ENCODE measurements around the gene OR2F2. TPM values are rescaled to one million over a fixed set of nuclear protein-coding genes. Genes with fewer than 3 reads are reported as not detected.

OR2F2 gene
- total and polyA plus RNA-seq, 7 experiments from 2014 or later, result not detected

- H3K27me3 ChIP-seq (ENCODE audit: control insufficient read depth in 2 of 2, insufficient read depth in 2 of 2, low read length in 2 of 2), result no peaks in the 10 kb centered on the region
- ChIA-PET POLR2A (no interaction called here), CTCF (no interaction called here)
- intact Hi-C loops (cut with micrococcal nuclease), result no loop called here
- no peaks in the 10 kb centered on the region for H3K4me1 ChIP-seq (ENCODE audit: control insufficient read depth in 2 of 2, insufficient read depth in 2 of 2, low read length in 2 of 2)
- H3K9me3 Mint-ChIP-seq, result peaks cover 0 to 27% (median 11%) of the 10 kb centered on the region in 11 donors
- no peak overlapping the region for H3K27ac Mint-ChIP-seq
- ATAC-seq, result no peak
- no peak overlapping the region for H3K4me3 ChIP-seq (ENCODE audit: low read length)
- peaks cover 0 to 24% (median 6%) of the 10 kb centered on the region in 5 donors for H3K27me3 Mint-ChIP-seq
- peaks cover 0 to 8% (median 0%) of the 10 kb centered on the region in 7 donors for H3K4me1 Mint-ChIP-seq
- H3K4me3 Mint-ChIP-seq, result no peak overlapping the region
- no peak for DNase-seq
- peaks cover 0 to 4% (median 0%) of the 10 kb centered on the region in 3 experiments for H3K9me3 ChIP-seq (ENCODE audit: control insufficient read depth in 2 of 3, low read length in 3 of 3)
- H3K27ac ChIP-seq (ENCODE audit: low read depth, low read length), result no peak overlapping the region
- H3K36me3 Mint-ChIP-seq, result peaks cover 0 to 6% (median 5%) of the 10 kb centered on the region in 5 donors
- no peaks in the 10 kb centered on the region for H3K36me3 ChIP-seq (ENCODE audit: control insufficient read depth in 2 of 3, insufficient read depth in 3 of 3, low read length in 3 of 3)
These were observed 3.3 kb upstream of the OR2F2 start for GRCh38 chr7:143931739-143932138.

- H3K27me3 Mint-ChIP-seq, result peaks cover 0 to 28% (median 0%) of the 10 kb centered on the region in 5 donors
- no peak overlapping the region for H3K27ac Mint-ChIP-seq
- H3K27me3 ChIP-seq (ENCODE audit: control insufficient read depth in 2 of 2, insufficient read depth in 2 of 2, low read length in 2 of 2), result no peaks in the 10 kb centered on the region
- H3K36me3 Mint-ChIP-seq, result peaks cover 0 to 6% (median 5%) of the 10 kb centered on the region in 5 donors
- H3K9me3 Mint-ChIP-seq, result peaks cover 0 to 27% (median 11%) of the 10 kb centered on the region in 11 donors
- H3K9me3 ChIP-seq (ENCODE audit: control insufficient read depth in 2 of 3, low read length in 3 of 3), result peaks cover 0 to 4% (median 0%) of the 10 kb centered on the region in 3 experiments
- no peak overlapping the region for H3K27ac ChIP-seq (ENCODE audit: low read depth, low read length)
- H3K4me1 ChIP-seq (ENCODE audit: control insufficient read depth in 2 of 2, insufficient read depth in 2 of 2, low read length in 2 of 2), result no peaks in the 10 kb centered on the region
- peaks cover 0 to 8% (median 0%) of the 10 kb centered on the region in 7 donors for H3K4me1 Mint-ChIP-seq
- no peak overlapping the region for H3K4me3 ChIP-seq (ENCODE audit: low read length)
- intact Hi-C loops (cut with micrococcal nuclease), result no loop called here
- DNase-seq, result no peak
- no peak for ATAC-seq
- H3K4me3 Mint-ChIP-seq, result no peak overlapping the region
- no peaks in the 10 kb centered on the region for H3K36me3 ChIP-seq (ENCODE audit: control insufficient read depth in 2 of 3, insufficient read depth in 3 of 3, low read length in 3 of 3)
- ChIA-PET CTCF (no interaction called here), POLR2A (no interaction called here)
These were observed 1.3 kb downstream of the OR2F2 start for GRCh38 chr7:143936087-143937009.

GRCh38 chr7:143938379-143939243 lies 3.6 kb downstream of the OR2F2 start:
- intact Hi-C loops (cut with micrococcal nuclease), result no loop called here

GRCh38 chr7:143945423-143945822 lies 10.4 kb downstream of the OR2F2 start:
- Histone ChIP-seq H3K4me1 (ENCODE audit: control insufficient read depth in 2 of 2, insufficient read depth in 2 of 2, low read length in 2 of 2) (no peaks in the 10 kb centered on the region), H3K36me3 (ENCODE audit: control insufficient read depth in 2 of 3, insufficient read depth in 3 of 3, low read length in 3 of 3) (no peaks in the 10 kb centered on the region), H3K27ac (ENCODE audit: low read depth, low read length) (no peak overlapping the region), H3K9me3 (ENCODE audit: control insufficient read depth in 2 of 3, low read length in 3 of 3) (no peaks in the 10 kb centered on the region), H3K27me3 (ENCODE audit: control insufficient read depth in 2 of 2, insufficient read depth in 2 of 2, low read length in 2 of 2) (no peaks in the 10 kb centered on the region), H3K4me3 (ENCODE audit: low read length) (no peak overlapping the region)
- peaks cover 0 to 8% (median 0%) of the 10 kb centered on the region in 5 donors for H3K36me3 Mint-ChIP-seq
- H3K4me3 Mint-ChIP-seq, result no peak overlapping the region
- no peak overlapping the region for H3K27ac Mint-ChIP-seq
- ATAC-seq, result no peak
- no peak for DNase-seq
- peaks cover 29 to 53% (median 32%) of the 10 kb centered on the region in 5 donors for H3K27me3 Mint-ChIP-seq
- ChIA-PET POLR2A (no interaction called here), CTCF (no interaction called here)
- H3K4me1 Mint-ChIP-seq, result no peaks in the 10 kb centered on the region
- intact Hi-C loops (cut with micrococcal nuclease), result no loop called here
- peaks cover 0 to 2% (median 0%) of the 10 kb centered on the region in 11 donors for H3K9me3 Mint-ChIP-seq

More at GRCh38 chr7:143938379-143939243, 3.6 kb downstream of the OR2F2 start:
- Histone ChIP-seq H3K27me3 (ENCODE audit: control insufficient read depth in 2 of 2, insufficient read depth in 2 of 2, low read length in 2 of 2) (no peaks in the 10 kb centered on the region), H3K36me3 (ENCODE audit: control insufficient read depth in 2 of 3, insufficient read depth in 3 of 3, low read length in 3 of 3) (no peaks in the 10 kb centered on the region), H3K9me3 (ENCODE audit: control insufficient read depth in 2 of 3, low read length in 3 of 3) (no peaks in the 10 kb centered on the region), H3K4me3 (ENCODE audit: low read length) (no peak overlapping the region), H3K27ac (ENCODE audit: low read depth, low read length) (no peak overlapping the region), H3K4me1 (ENCODE audit: control insufficient read depth in 2 of 2, insufficient read depth in 2 of 2, low read length in 2 of 2) (no peaks in the 10 kb centered on the region)
- Mint-ChIP-seq H3K27ac (no peak overlapping the region), H3K4me1 (no peaks in the 10 kb centered on the region), H3K9me3 (peaks cover 0 to 17% (median 3%) of the 10 kb centered on the region in 11 donors), H3K4me3 (no peak overlapping the region), H3K27me3 (peaks cover 5 to 31% (median 9%) of the 10 kb centered on the region in 5 donors), H3K36me3 (no peaks in the 10 kb centered on the region)
- no peak for DNase-seq
- POLR2A ChIA-PET, result no interaction called here
- CTCF ChIA-PET, result no interaction called here
- no peak for ATAC-seq

- H3K4me1 Mint-ChIP-seq, result no peaks in the 10 kb centered on the region
- Histone ChIP-seq H3K27me3 (ENCODE audit: control insufficient read depth in 2 of 2, insufficient read depth in 2 of 2, low read length in 2 of 2) (no peaks in the 10 kb centered on the region), H3K27ac (ENCODE audit: low read depth, low read length) (no peak overlapping the region), H3K4me1 (ENCODE audit: control insufficient read depth in 2 of 2, insufficient read depth in 2 of 2, low read length in 2 of 2) (no peaks in the 10 kb centered on the region), H3K9me3 (ENCODE audit: control insufficient read depth in 2 of 3, low read length in 3 of 3) (no peaks in the 10 kb centered on the region), H3K36me3 (ENCODE audit: control insufficient read depth in 2 of 3, insufficient read depth in 3 of 3, low read length in 3 of 3) (no peaks in the 10 kb centered on the region), H3K4me3 (ENCODE audit: low read length) (no peak overlapping the region)
- no peak for DNase-seq
- ChIA-PET CTCF (no interaction called here), POLR2A (no interaction called here)
- peaks cover 0 to 8% (median 0%) of the 10 kb centered on the region in 5 donors for H3K36me3 Mint-ChIP-seq
- no peak for ATAC-seq
- no peak overlapping the region for H3K27ac Mint-ChIP-seq
- no peak overlapping the region for H3K4me3 Mint-ChIP-seq
- intact Hi-C loops (cut with micrococcal nuclease), result no loop called here
- peaks cover 25 to 46% (median 31%) of the 10 kb centered on the region in 5 donors for H3K27me3 Mint-ChIP-seq
- H3K9me3 Mint-ChIP-seq, result peaks cover 0 to 2% (median 0%) of the 10 kb centered on the region in 11 donors
These were observed 12.1 kb downstream of the OR2F2 start for GRCh38 chr7:143947111-143947510.

DNA sequence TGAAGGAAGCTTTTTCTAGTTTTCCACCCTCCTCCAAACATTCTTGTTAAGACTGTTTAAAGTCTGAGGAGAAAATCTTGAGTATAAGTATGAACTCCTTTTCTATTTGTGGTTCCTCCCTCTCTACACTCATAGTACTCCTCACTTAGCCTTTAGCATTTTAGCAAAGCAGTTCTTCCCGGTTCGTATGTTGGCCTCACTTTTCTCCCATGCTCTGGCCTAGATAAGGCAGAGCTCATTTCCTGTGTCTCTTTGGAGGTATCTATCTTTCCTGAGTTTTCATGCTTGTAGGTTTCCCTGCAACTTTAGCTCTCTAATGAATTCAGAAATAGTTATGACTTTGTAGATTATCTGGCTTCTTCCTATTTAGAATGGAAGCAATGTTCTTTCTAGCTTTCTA lies 13.7 kb downstream of the OR2F2 start:
- ChIA-PET CTCF (no interaction called here), POLR2A (no interaction called here)
- Histone ChIP-seq H3K27ac (ENCODE audit: low read depth, low read length) (no peak overlapping the region), H3K9me3 (ENCODE audit: control insufficient read depth in 2 of 3, low read length in 3 of 3) (no peaks in the 10 kb centered on the region), H3K4me1 (ENCODE audit: control insufficient read depth in 2 of 2, insufficient read depth in 2 of 2, low read length in 2 of 2) (no peaks in the 10 kb centered on the region), H3K27me3 (ENCODE audit: control insufficient read depth in 2 of 2, insufficient read depth in 2 of 2, low read length in 2 of 2) (no peaks in the 10 kb centered on the region), H3K36me3 (ENCODE audit: control insufficient read depth in 2 of 3, insufficient read depth in 3 of 3, low read length in 3 of 3) (no peaks in the 10 kb centered on the region), H3K4me3 (ENCODE audit: low read length) (no peak overlapping the region)
- peaks cover 26 to 49% (median 32%) of the 10 kb centered on the region in 5 donors for H3K27me3 Mint-ChIP-seq
- H3K27ac Mint-ChIP-seq, result no peak overlapping the region
- peaks cover 0 to 8% (median 0%) of the 10 kb centered on the region in 5 donors for H3K36me3 Mint-ChIP-seq
- intact Hi-C loops (cut with micrococcal nuclease), result no loop called here
- DNase-seq (no peak), ATAC-seq (no peak)
- H3K4me1 Mint-ChIP-seq, result no peaks in the 10 kb centered on the region
- H3K4me3 Mint-ChIP-seq, result no peak overlapping the region
- H3K9me3 Mint-ChIP-seq, result peaks cover 0 to 2% (median 0%) of the 10 kb centered on the region in 11 donors

Measured in naive thymus-derived CD4-positive, alpha-beta T cell (primary cell).